ENCODE measurements around the gene WEE1. TPM values are rescaled to one million over a fixed set of nuclear protein-coding genes. Genes with fewer than 3 reads are reported as not detected.
"Not testable (repeated sequence)": the region's sequence is repeated elsewhere in the genome, so short reads cannot be mapped to it uniquely, and the experiment has no call there.

WEE1 gene
- total and polyA plus RNA-seq, 11 donors, result 14.5 to 89.2 (median 51.3) TPM

- TF ChIP-seq CTCF (IDR thresholded peaks at IDR 0.05) (no peak), POLR2A (IDR thresholded peaks at IDR 0.05) (no peak)
- H3K36me3 ChIP-seq, result no peaks in the 10 kb centered on the region
- DNase-seq, result no peak
- no peak overlapping the region for H3K4me3 ChIP-seq
- H3K27ac ChIP-seq, result no peak overlapping the region
- WGBS, 4 donors, result 85 to 90% (median 88%) methylated on average over 5 of the region's 5 CpGs
- peaks cover 0 to 23% (median 12%) of the 10 kb centered on the region in 12 donors for H3K4me1 ChIP-seq
- intact Hi-C loops (cut with DNase I), result loop anchor here in 8 of 10 donors (2.0 to 10.0 kb wide), 8 partner anchors 41 to 791 kb away; no protein-coding TSS in a partner anchor
- no peak for ATAC-seq
- H3K27me3 ChIP-seq, result no peaks in the 10 kb centered on the region
- H3K9me3 ChIP-seq, result no peaks in the 10 kb centered on the region
Observed at GRCh38 chr11:9533736-9534473, 39.6 kb upstream of the WEE1 start.

- Histone ChIP-seq H3K27me3 (no peaks in the 10 kb centered on the region), H3K4me3 (no peak overlapping the region), H3K9me3 (no peaks in the 10 kb centered on the region), H3K36me3 (no peaks in the 10 kb centered on the region), H3K27ac (no peak overlapping the region), H3K4me1 (peaks cover 0 to 12% (median 2%) of the 10 kb centered on the region in 12 donors)
- ATAC-seq, result peak; percentile 49 to 87 (median 80)
- TF ChIP-seq POLR2A (IDR thresholded peaks at IDR 0.05) (no peak), CTCF (IDR thresholded peaks at IDR 0.05) (peak; percentile 59 to 88 (median 74))
- 71 to 75% (median 72%) methylated on average over 6 of the region's 6 CpGs for WGBS, 4 donors
- intact Hi-C loops (cut with DNase I), result loop anchor here in 8 of 10 donors (1.0 to 10.0 kb wide), 11 partner anchors 37 to 790 kb away; partner anchors contain the start of gene WEE1 (in 1 of the 8)
- DNase-seq, result peak; percentile 62 to 88 (median 75)
Observed at GRCh38 chr11:9535189-9535781, 38.2 kb upstream of the WEE1 start.

GRCh38 chr11:9538548-9538947 is 34.9 kb upstream of the WEE1 start:
- TF ChIP-seq POLR2A (IDR thresholded peaks at IDR 0.05) (no peak), CTCF (IDR thresholded peaks at IDR 0.05) (no peak)
- peaks cover 0 to 12% (median 2%) of the 10 kb centered on the region in 12 donors for H3K4me1 ChIP-seq
- DNase-seq (no peak), ATAC-seq (no peak)
- no peaks in the 10 kb centered on the region for H3K27me3 ChIP-seq
- H3K27ac ChIP-seq, result no peak overlapping the region
- WGBS, 4 donors, result 86 to 94% (median 93%) methylated on average over 2 of the region's 2 CpGs
- no peaks in the 10 kb centered on the region for H3K9me3 ChIP-seq
- H3K36me3 ChIP-seq, result no peaks in the 10 kb centered on the region
- H3K4me3 ChIP-seq, result no peak overlapping the region
- intact Hi-C loops (cut with DNase I), result loop anchor here in 8 of 10 donors (5.0 to 10.0 kb wide), 8 partner anchors 34 to 786 kb away; partner anchors contain the start of gene WEE1 (in 1 of the 8)

GRCh38 chr11:9549216-9549615 is 24.3 kb upstream of the WEE1 start:
- H3K4me1 ChIP-seq; H3K4me3 ChIP-seq; H3K27me3 ChIP-seq; H3K9me3 ChIP-seq; H3K27ac ChIP-seq; intact Hi-C loops (cut with DNase I); ATAC-seq; H3K36me3 ChIP-seq; DNase-seq: not testable (repeated sequence)
- 92 to 97% (median 94%) methylated on average over 5 of the region's 5 CpGs for WGBS, 4 donors

All from heart left ventricle (tissue), 16 donors.